HepG2 (cell line): ENCODE results near the gene TCAIM. TPM values are rescaled to one million over a fixed set of nuclear protein-coding genes. Genes with fewer than 3 reads are reported as not detected.

ENCODE experiments used
- ATAC-seq: fragments of 200-7000 bp; cut with Tn5 transposase; 3 replicates; pipeline ENCODE4 v1.9.1; 2020; ENCODE audit warnings: mild to moderate bottlenecking, moderate library complexity
- BruUV-seq: library from RNA; stranded (reverse); fragments of 400-500 nt; replicated peaks from 2 replicates; lab custom pipeline; 2021; lab: Mats Ljungman, UMichigan
- CTCF ChIA-PET: fragments of 300-600 bp; formaldehyde crosslinking; extraction: SDS; loops from one replicate; lab custom pipeline; 2021; ENCODE audit warnings: low total read pairs, inconsistent platforms, low intra/inter-chr PET ratio; lab: Yijun Ruan, JAX
- POLR2A ChIA-PET: fragments of 350-600 bp; sonication (Branson Sonifier 250); formaldehyde crosslinking; loops from one replicate; lab custom pipeline; 2020; ENCODE audit warnings: antibody characterized with exemption, inconsistent platforms; lab: Yijun Ruan, JAX
- DNase-seq: peaks from one replicate; pipeline ENCODE4 v3.0.0-alpha.2; 2015; ENCODE audit warnings: low spot score
- FAIRE-seq: peaks from 3 replicates; lab custom pipeline; 2011; peaks lifted over from hg19 to GRCh38; lab: Jason Lieb, UNC
- H2AFZ ChIP-seq: one replicate; pipeline ENCODE4 v1.6.1; 2011; ENCODE audit warnings: low read length, inconsistent platforms
- H3K27ac ChIP-seq: fragments of 300-600 bp; 3 replicates; pipeline ENCODE4 v1.8.0; 2011; ENCODE audit warnings: mixed run types, mild to moderate bottlenecking, mixed read lengths, low read length, inconsistent platforms; ENCODE audit not compliant: insufficient read depth; ENCODE audit errors: extremely low read length
- H3K27me3 ChIP-seq, 2 experiments: fragments of 200-600 bp in 1 of 2; 2 replicates in 1 of 2; 3 replicates in 1 of 2; pipeline versions ENCODE4 v1.6.0 to v1.8.0; 2011; ENCODE audit warnings: low read length in 2 of 2, mild to moderate bottlenecking in 2 of 2, moderate library complexity in 2 of 2, inconsistent platforms in 1 of 2; ENCODE audit not compliant: insufficient read depth in 2 of 2, control insufficient read depth in 1 of 2
- H3K36me3 ChIP-seq, 2 experiments: fragments of 200-600 bp in 1 of 2; replicated peaks in 1 of 2; 2 replicates in 1 of 2; 3 replicates in 1 of 2; pipeline versions ENCODE4 v1.5.1 to v1.8.0; 2011; ENCODE audit warnings: low read length in 2 of 2, inconsistent platforms in 1 of 2; ENCODE audit not compliant: insufficient read depth in 2 of 2, control insufficient read depth in 1 of 2
- H3K4me1 ChIP-seq: 2 replicates; pipeline ENCODE4 v1.5.1; 2012; ENCODE audit warnings: low read length, inconsistent platforms; ENCODE audit not compliant: insufficient read depth
- H3K4me2 ChIP-seq: 2 replicates; pipeline ENCODE4 v1.6.0; 2011; ENCODE audit warnings: low read depth, low read length, inconsistent platforms
- H3K4me3 ChIP-seq, 3 experiments: fragments of 200-600 bp in 1 of 3; sonication (generic), shearing (Covaris generic) in 1 of 3; replicated peaks in 1 of 3; 2 replicates each; pipeline ENCODE4 v1.5.1; 2011 to 2016; ENCODE audit warnings: low read length in 3 of 3, inconsistent platforms in 2 of 3, low read depth in 2 of 3, mild to moderate bottlenecking in 2 of 3, control low read depth in 1 of 3, mixed read lengths in 1 of 3; ENCODE audit not compliant: insufficient read depth in 1 of 3
- H3K79me2 ChIP-seq: one replicate; pipeline ENCODE4 v1.6.1; 2011; ENCODE audit warnings: low read length, inconsistent platforms; ENCODE audit not compliant: insufficient read depth
- H3K9ac ChIP-seq: 2 replicates; pipeline ENCODE4 v1.6.0; 2011; ENCODE audit warnings: mild to moderate bottlenecking, low read depth, low read length, inconsistent platforms; ENCODE audit not compliant: insufficient read depth
- H3K9me3 ChIP-seq: 2 replicates; pipeline ENCODE4 v1.5.1; 2012; ENCODE audit warnings: mild to moderate bottlenecking, low read length
- H4K20me1 ChIP-seq: 2 replicates; pipeline ENCODE4 v1.6.0; 2011; ENCODE audit warnings: inconsistent platforms, mild to moderate bottlenecking, low read length, moderate library complexity; ENCODE audit not compliant: insufficient read depth
- GMEB1 ChIP-seq: sonication (generic); formaldehyde crosslinking; IDR thresholded peaks from 2 replicates; pipeline ENCODE4 v1.5.1; 2020; ENCODE audit warnings: missing genetic modification reagents, mild to moderate bottlenecking, borderline replicate concordance
- HIVEP1 ChIP-seq: sonication (generic); formaldehyde crosslinking; IDR thresholded peaks from 2 replicates; pipeline ENCODE4 v1.4.0; 2020; ENCODE audit warnings: mild to moderate bottlenecking, missing genetic modification reagents
- KMT2B ChIP-seq: IDR thresholded peaks from 2 replicates; pipeline ENCODE4 v1.6.1; 2016; ENCODE audit warnings: missing genetic modification reagents, missing compliant biosample characterization
- RBAK ChIP-seq: sonication (generic); formaldehyde crosslinking; IDR thresholded peaks from 2 replicates; pipeline ENCODE4 v1.5.1; 2020; ENCODE audit warnings: mild to moderate bottlenecking, missing genetic modification reagents
- ZBTB44 ChIP-seq: sonication (generic); formaldehyde crosslinking; IDR thresholded peaks from 2 replicates; pipeline ENCODE4 v1.4.0; 2020; ENCODE audit warnings: missing genetic modification reagents
- ZNF264 ChIP-seq: sonication (generic); formaldehyde crosslinking; IDR thresholded peaks from 2 replicates; pipeline ENCODE4 v1.4.0; 2020; ENCODE audit warnings: missing genetic modification reagents
- ZNF557 ChIP-seq: sonication (generic); formaldehyde crosslinking; IDR thresholded peaks from 2 replicates; pipeline ENCODE4 v1.4.0; 2020; ENCODE audit warnings: missing genetic modification reagents
- in situ Hi-C: cut with HindIII; loops from 2 replicates; pipeline ENCODE4 v1.10.0; 2017; ENCODE audit warnings: low pct_unique_long_range_greater_than_20kb; ENCODE audit not compliant: extremely low pct_ligation_motif_present
- intact Hi-C: fragments of 100-400 bp; cut with micrococcal nuclease; formaldehyde crosslinking; loops from one replicate; pipeline ENCODE4 v1.10.0; 2022; ENCODE audit not compliant: unreplicated experiment
- polyA plus RNA-seq, 8 experiments: library from polyadenylated mRNA; depleted of rRNA in 3 of 8; stranded (reverse) in 7 of 8; unstranded in 1 of 8; fragments of >200 nt; fragmentation: Illumina TruSeq in 4 of 8; extraction: Trizol in 4 of 8; gene quantifications; 2 replicates each; pipeline versions ENCODE4 v1.2.1 to v1.2.3, GENCODE V29; 2011 to 2016; ENCODE audit warnings: low read depth in 4 of 8, missing spikeins in 1 of 8, mixed read lengths in 1 of 8; ENCODE audit not compliant: insufficient read depth in 1 of 8
- total RNA-seq, 5 experiments: library from RNA; depleted of rRNA; stranded (reverse); fragments of >200 nt; fragmentation: Illumina TruSeq; extraction: Trizol; gene quantifications; 2 replicates each; pipeline ENCODE4 v1.2.3, GENCODE V29; 2016; ENCODE audit warnings: low read depth in 1 of 5
- TF ChIP-seq, protein P1 (sequence below): sonication (generic); formaldehyde crosslinking; conservative IDR thresholded peaks from 2 replicates; pipeline ENCODE4 v1.5.0; 2020; ENCODE audit warnings: missing genetic modification reagents
- TF ChIP-seq, protein P2 (sequence below): sonication (generic); formaldehyde crosslinking; IDR thresholded peaks from 2 replicates; pipeline ENCODE4 v1.4.0; 2020; ENCODE audit warnings: missing genetic modification reagents, borderline replicate concordance

Gene TCAIM
- total and polyA plus RNA-seq, 2 of the 13 experiments (the other 11 are each of a cell fraction or from before 2014, with no cell fraction given) = 16.9 to 22.6 TPM

- no peak for TF ChIP-seq GMEB1 (CRISPR knock-in tag)
- no peak for TF ChIP-seq ZBTB44
- no peak for TF ChIP-seq ZNF264
Observed at GRCh38 chr3:44342176-44342790, 3.7 kb downstream of the TCAIM start (continued).

GRCh38 chr3:44343421-44343820, 4.9 kb downstream of the TCAIM start:
- H3K27me3 ChIP-seq = no peaks in the 10 kb centered on the region; a peak in 1 of 5 replicates
- no peak overlapping the region for H3K27ac ChIP-seq
- ChIA-PET POLR2A (interaction anchor here (1.5 kb wide), 1 partner anchor 16 kb away, joined by 5 read pairs; no protein-coding TSS in a partner anchor), CTCF (no interaction called here)
- no peaks in the 10 kb centered on the region for H3K9me3 ChIP-seq
- no peak overlapping the region for H2AFZ ChIP-seq
- DNase-seq (no peak), ATAC-seq (no peak), FAIRE-seq (no peak)
- peaks cover 29% of the 10 kb centered on the region for H3K79me2 ChIP-seq
- no TSS peak for BruUV-seq
- H3K36me3 ChIP-seq = peaks cover 0 to 1% of the 10 kb centered on the region in 2 experiments; a peak in 1 of 5 replicates
- H3K4me3 ChIP-seq = no peak overlapping the region
- intact Hi-C loops (no loop called here), in situ Hi-C loops (no loop called here)
- H3K9ac ChIP-seq = no peak overlapping the region
- no peaks in the 10 kb centered on the region for H4K20me1 ChIP-seq
- no peak overlapping the region for H3K4me2 ChIP-seq
- peaks cover 52% of the 10 kb centered on the region for H3K4me1 ChIP-seq
- TF ChIP-seq KMT2B (CRISPR knock-in tag) (no peak), HIVEP1 (no peak), ZNF557 (CRISPR knock-in tag) (no peak), RBAK (CRISPR knock-in tag) (no peak)
- TF ChIP-seq, protein P1, sequence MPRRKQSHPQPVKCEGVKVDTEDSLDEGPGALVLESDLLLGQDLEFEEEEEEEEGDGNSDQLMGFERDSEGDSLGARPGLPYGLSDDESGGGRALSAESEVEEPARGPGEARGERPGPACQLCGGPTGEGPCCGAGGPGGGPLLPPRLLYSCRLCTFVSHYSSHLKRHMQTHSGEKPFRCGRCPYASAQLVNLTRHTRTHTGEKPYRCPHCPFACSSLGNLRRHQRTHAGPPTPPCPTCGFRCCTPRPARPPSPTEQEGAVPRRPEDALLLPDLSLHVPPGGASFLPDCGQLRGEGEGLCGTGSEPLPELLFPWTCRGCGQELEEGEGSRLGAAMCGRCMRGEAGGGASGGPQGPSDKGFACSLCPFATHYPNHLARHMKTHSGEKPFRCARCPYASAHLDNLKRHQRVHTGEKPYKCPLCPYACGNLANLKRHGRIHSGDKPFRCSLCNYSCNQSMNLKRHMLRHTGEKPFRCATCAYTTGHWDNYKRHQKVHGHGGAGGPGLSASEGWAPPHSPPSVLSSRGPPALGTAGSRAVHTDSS (CRISPR knock-in tag) = no peak
- TF ChIP-seq, protein P2, sequence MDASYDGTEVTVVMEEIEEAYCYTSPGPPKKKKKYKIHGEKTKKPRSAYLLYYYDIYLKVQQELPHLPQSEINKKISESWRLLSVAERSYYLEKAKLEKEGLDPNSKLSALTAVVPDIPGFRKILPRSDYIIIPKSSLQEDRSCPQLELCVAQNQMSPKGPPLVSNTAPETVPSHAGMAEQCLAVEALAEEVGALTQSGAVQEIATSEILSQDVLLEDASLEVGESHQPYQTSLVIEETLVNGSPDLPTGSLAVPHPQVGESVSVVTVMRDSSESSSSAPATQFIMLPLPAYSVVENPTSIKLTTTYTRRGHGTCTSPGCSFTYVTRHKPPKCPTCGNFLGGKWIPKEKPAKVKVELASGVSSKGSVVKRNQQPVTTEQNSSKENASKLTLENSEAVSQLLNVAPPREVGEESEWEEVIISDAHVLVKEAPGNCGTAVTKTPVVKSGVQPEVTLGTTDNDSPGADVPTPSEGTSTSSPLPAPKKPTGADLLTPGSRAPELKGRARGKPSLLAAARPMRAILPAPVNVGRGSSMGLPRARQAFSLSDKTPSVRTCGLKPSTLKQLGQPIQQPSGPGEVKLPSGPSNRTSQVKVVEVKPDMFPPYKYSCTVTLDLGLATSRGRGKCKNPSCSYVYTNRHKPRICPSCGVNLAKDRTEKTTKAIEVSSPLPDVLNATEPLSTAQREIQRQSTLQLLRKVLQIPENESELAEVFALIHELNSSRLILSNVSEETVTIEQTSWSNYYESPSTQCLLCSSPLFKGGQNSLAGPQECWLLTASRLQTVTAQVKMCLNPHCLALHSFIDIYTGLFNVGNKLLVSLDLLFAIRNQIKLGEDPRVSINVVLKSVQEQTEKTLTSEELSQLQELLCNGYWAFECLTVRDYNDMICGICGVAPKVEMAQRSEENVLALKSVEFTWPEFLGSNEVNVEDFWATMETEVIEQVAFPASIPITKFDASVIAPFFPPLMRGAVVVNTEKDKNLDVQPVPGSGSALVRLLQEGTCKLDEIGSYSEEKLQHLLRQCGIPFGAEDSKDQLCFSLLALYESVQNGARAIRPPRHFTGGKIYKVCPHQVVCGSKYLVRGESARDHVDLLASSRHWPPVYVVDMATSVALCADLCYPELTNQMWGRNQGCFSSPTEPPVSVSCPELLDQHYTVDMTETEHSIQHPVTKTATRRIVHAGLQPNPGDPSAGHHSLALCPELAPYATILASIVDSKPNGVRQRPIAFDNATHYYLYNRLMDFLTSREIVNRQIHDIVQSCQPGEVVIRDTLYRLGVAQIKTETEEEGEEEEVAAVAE (CRISPR knock-in tag) = no peak
